H1 (cell line): ENCODE measurements around the gene UBD.

Experiments
- EZH2 ChIP-seq: fragments of 200-600 bp; sonication (generic); IDR thresholded peaks from 2 replicates; pipeline ENCODE4 v1.7.1; 2012; ENCODE audit warnings: low read depth, mild to moderate bottlenecking, moderate library complexity, low read length, inconsistent platforms; ENCODE audit not compliant: severe bottlenecking
- GABPA ChIP-seq: IDR thresholded peaks from 2 replicates; pipeline ENCODE4 v1.6.1; 2011; ENCODE audit warnings: mild to moderate bottlenecking, low read length, moderate library complexity, borderline replicate concordance; ENCODE audit not compliant: insufficient read depth
- POLR2AphosphoS5 ChIP-seq: IDR thresholded peaks from 2 replicates; pipeline ENCODE4 v1.6.1; 2011; ENCODE audit warnings: low read depth, low read length
- SIN3A ChIP-seq, 2 experiments: IDR thresholded peaks in 1 of 2; conservative IDR thresholded peaks in 1 of 2; 2 replicates each; pipeline ENCODE4 v1.6.1; 2011 to 2012; ENCODE audit warnings: low read length in 2 of 2, improper control_type of control experiment in 1 of 2, low read depth in 1 of 2, mild to moderate bottlenecking in 1 of 2
- TF ChIP-seq, protein P1 (sequence below), 3 experiments: IDR thresholded peaks; 1 replicate in 2 of 3; 2 replicates in 1 of 3; pipeline versions ENCODE4 v1.5.1 to v1.6.1; 2011; ENCODE audit warnings: low read length in 3 of 3, mild to moderate bottlenecking in 3 of 3, inconsistent platforms in 2 of 3, low read depth in 1 of 3, moderate library complexity in 1 of 3; ENCODE audit not compliant: insufficient read depth in 1 of 3; ENCODE audit errors: control extremely low read depth in 1 of 3

DNA sequence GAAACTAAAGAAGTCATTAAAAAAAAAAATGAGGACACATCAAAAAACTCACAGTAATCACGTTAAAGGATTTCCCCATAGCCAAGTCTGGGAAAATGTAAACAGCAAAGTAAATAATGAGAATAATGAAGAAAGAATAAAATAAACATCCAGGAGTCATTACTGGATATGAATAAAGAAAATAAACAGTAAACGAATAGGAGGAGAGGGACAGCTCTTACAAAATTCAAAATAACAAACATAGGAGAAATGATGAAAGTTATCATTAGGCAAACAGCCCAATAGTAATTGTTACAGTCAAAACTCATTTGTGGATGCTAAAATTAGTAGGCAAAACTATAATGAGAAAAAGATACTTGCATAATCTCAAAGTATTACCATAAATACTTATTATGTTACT, 8.0 kb upstream of the UBD start:
- TF ChIP-seq, protein P1, sequence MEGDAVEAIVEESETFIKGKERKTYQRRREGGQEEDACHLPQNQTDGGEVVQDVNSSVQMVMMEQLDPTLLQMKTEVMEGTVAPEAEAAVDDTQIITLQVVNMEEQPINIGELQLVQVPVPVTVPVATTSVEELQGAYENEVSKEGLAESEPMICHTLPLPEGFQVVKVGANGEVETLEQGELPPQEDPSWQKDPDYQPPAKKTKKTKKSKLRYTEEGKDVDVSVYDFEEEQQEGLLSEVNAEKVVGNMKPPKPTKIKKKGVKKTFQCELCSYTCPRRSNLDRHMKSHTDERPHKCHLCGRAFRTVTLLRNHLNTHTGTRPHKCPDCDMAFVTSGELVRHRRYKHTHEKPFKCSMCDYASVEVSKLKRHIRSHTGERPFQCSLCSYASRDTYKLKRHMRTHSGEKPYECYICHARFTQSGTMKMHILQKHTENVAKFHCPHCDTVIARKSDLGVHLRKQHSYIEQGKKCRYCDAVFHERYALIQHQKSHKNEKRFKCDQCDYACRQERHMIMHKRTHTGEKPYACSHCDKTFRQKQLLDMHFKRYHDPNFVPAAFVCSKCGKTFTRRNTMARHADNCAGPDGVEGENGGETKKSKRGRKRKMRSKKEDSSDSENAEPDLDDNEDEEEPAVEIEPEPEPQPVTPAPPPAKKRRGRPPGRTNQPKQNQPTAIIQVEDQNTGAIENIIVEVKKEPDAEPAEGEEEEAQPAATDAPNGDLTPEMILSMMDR (IDR thresholded peaks at IDR 0.05; ENCODE audit: control extremely low read depth in 1 of 3, insufficient read depth in 1 of 3, low read depth in 1 of 3, low read length in 3 of 3): no peak
- no peak for TF ChIP-seq SIN3A (conservative IDR thresholded peaks at IDR 0.05 in 1 of 2, IDR thresholded peaks at IDR 0.05 in 1 of 2; ENCODE audit: low read depth in 1 of 2, low read length in 2 of 2)
- no peak for TF ChIP-seq GABPA
- TF ChIP-seq POLR2AphosphoS5: no peak
- TF ChIP-seq EZH2: no peak
